ES-I3 (cell line): ENCODE results near the gene RASA2.

Source experiments
- H3K36me3 ChIP-seq: 2 replicates; pipeline ENCODE4 v1.6.1; 2013; ENCODE audit warnings: mild to moderate bottlenecking, low read length, control low read depth, moderate library complexity; ENCODE audit not compliant: insufficient read depth
- H3K4me1 ChIP-seq: 2 replicates; pipeline ENCODE4 v1.6.1; 2013; ENCODE audit warnings: mild to moderate bottlenecking, control low read depth, low read length; ENCODE audit not compliant: insufficient read depth
- H3K9ac ChIP-seq: 2 replicates; pipeline ENCODE4 v1.6.1; 2013; ENCODE audit warnings: low read depth, mild to moderate bottlenecking, low read length, moderate library complexity
- H3K9me3 ChIP-seq: 2 replicates; pipeline ENCODE4 v1.6.1; 2013; ENCODE audit warnings: mild to moderate bottlenecking, low read length, moderate library complexity; ENCODE audit not compliant: control insufficient read depth, insufficient read depth

RASA2 gene

GRCh38 chr3:141486746-141487520 is at the start of gene RASA2:
Gene RASA2 (plus strand): TSS chr3:141487027. CDS start chr3:141487084, 57 bp downstream.
- H3K4me1 ChIP-seq, result peaks cover 12% of the 10 kb centered on the region
- no peaks in the 10 kb centered on the region for H3K9me3 ChIP-seq
- H3K36me3 ChIP-seq, result no peaks in the 10 kb centered on the region
- H3K9ac ChIP-seq, result peak within 1 kb of the TSS; percentile 95

GRCh38 chr3:141439589-141439988 is 47.2 kb upstream of the RASA2 start:
- Histone ChIP-seq H3K36me3 (peaks cover 3% of the 10 kb centered on the region; the same call in 1 of the 2 replicates), H3K9me3 (no peaks in the 10 kb centered on the region), H3K9ac (no peak overlapping the region), H3K4me1 (peaks cover 4% of the 10 kb centered on the region; the same call in 1 of the 2 replicates)

GRCh38 chr3:141440942-141441341 is 45.9 kb upstream of the RASA2 start:
- peaks cover 9% of the 10 kb centered on the region; the same call in 1 of the 2 replicates for H3K36me3 ChIP-seq
- H3K4me1 ChIP-seq, result peaks cover 4% of the 10 kb centered on the region; the same call in 1 of the 2 replicates
- no peak overlapping the region for H3K9ac ChIP-seq
- no peaks in the 10 kb centered on the region for H3K9me3 ChIP-seq

GRCh38 chr3:141441381-141442364 is 45.2 kb upstream of the RASA2 start:
- H3K9ac ChIP-seq, result no peak overlapping the region
- peaks cover 4% of the 10 kb centered on the region; the same call in 1 of the 2 replicates for H3K4me1 ChIP-seq
- H3K9me3 ChIP-seq, result no peaks in the 10 kb centered on the region
- peaks cover 9% of the 10 kb centered on the region; the same call in 1 of the 2 replicates for H3K36me3 ChIP-seq

GRCh38 chr3:141442446-141442845 is 44.4 kb upstream of the RASA2 start:
- Histone ChIP-seq H3K36me3 (peaks cover 9% of the 10 kb centered on the region; the same call in 1 of the 2 replicates), H3K4me1 (peaks cover 4% of the 10 kb centered on the region; the same call in 1 of the 2 replicates), H3K9ac (no peak overlapping the region), H3K9me3 (no peaks in the 10 kb centered on the region)

GRCh38 chr3:141442914-141443313 is 43.9 kb upstream of the RASA2 start:
- Histone ChIP-seq H3K9me3 (no peaks in the 10 kb centered on the region), H3K4me1 (peaks cover 4% of the 10 kb centered on the region; the same call in 1 of the 2 replicates), H3K9ac (no peak overlapping the region), H3K36me3 (peaks cover 9% of the 10 kb centered on the region; the same call in 1 of the 2 replicates)

- H3K4me1 ChIP-seq, result peaks cover 4% of the 10 kb centered on the region; the same call in 1 of the 2 replicates
- H3K9me3 ChIP-seq, result no peaks in the 10 kb centered on the region
- no peak overlapping the region for H3K9ac ChIP-seq
- peaks cover 9% of the 10 kb centered on the region; the same call in 1 of the 2 replicates for H3K36me3 ChIP-seq
Observed at GRCh38 chr3:141444586-141445285, 42.1 kb upstream of the RASA2 start.

- H3K9me3 ChIP-seq, result no peaks in the 10 kb centered on the region
- H3K36me3 ChIP-seq, result peaks cover 9% of the 10 kb centered on the region; the same call in 1 of the 2 replicates
- no peak overlapping the region for H3K9ac ChIP-seq
- peaks cover 3% of the 10 kb centered on the region; the same call in 1 of the 2 replicates for H3K4me1 ChIP-seq
Observed at GRCh38 chr3:141445990-141446389, 40.8 kb upstream of the RASA2 start.

- Histone ChIP-seq H3K36me3 (peaks cover 9% of the 10 kb centered on the region; the same call in 1 of the 2 replicates), H3K9ac (no peak overlapping the region), H3K9me3 (no peaks in the 10 kb centered on the region), H3K4me1 (no peaks in the 10 kb centered on the region)
Observed at GRCh38 chr3:141446737-141447136, 40.1 kb upstream of the RASA2 start.

- Histone ChIP-seq H3K36me3 (peaks cover 9% of the 10 kb centered on the region; the same call in 1 of the 2 replicates), H3K9ac (no peak overlapping the region), H3K4me1 (no peaks in the 10 kb centered on the region), H3K9me3 (no peaks in the 10 kb centered on the region)
Observed at GRCh38 chr3:141447383-141447782, 39.4 kb upstream of the RASA2 start.

- Histone ChIP-seq H3K9ac (no peak overlapping the region), H3K4me1 (no peaks in the 10 kb centered on the region), H3K36me3 (peaks cover 9% of the 10 kb centered on the region; the same call in 1 of the 2 replicates), H3K9me3 (no peaks in the 10 kb centered on the region)
Observed at GRCh38 chr3:141448606-141449220, 38.1 kb upstream of the RASA2 start.

- H3K36me3 ChIP-seq, result peaks cover 6% of the 10 kb centered on the region; the same call in 1 of the 2 replicates
- H3K9ac ChIP-seq, result no peak overlapping the region
- H3K9me3 ChIP-seq, result no peaks in the 10 kb centered on the region
- no peaks in the 10 kb centered on the region for H3K4me1 ChIP-seq
Observed at GRCh38 chr3:141449424-141449823, 37.4 kb upstream of the RASA2 start.

- H3K9ac ChIP-seq, result no peak overlapping the region
- peaks cover 8% of the 10 kb centered on the region; the same call in 1 of the 2 replicates for H3K4me1 ChIP-seq
- no peaks in the 10 kb centered on the region for H3K9me3 ChIP-seq
- no peaks in the 10 kb centered on the region for H3K36me3 ChIP-seq
Observed at GRCh38 chr3:141450727-141451375, 36.0 kb upstream of the RASA2 start.
